ENCODE results near the gene CFAP126. TPM values are rescaled to one million over a fixed set of nuclear protein-coding genes. Genes with fewer than 3 reads are reported as not detected.
"Not testable (repeated sequence)": the region's sequence is repeated elsewhere in the genome, so short reads cannot be mapped to it uniquely, and the experiment has no call there.

CFAP126 gene
- total and polyA plus RNA-seq, 2 of the 13 experiments (the other 11 are each of a cell fraction or from before 2014, with no cell fraction given), result not detected

GRCh38 chr1:161398900-161399256 is 31.2 kb upstream of the CFAP126 start (continued):
- TF ChIP-seq ZNF687 (CRISPR knock-in tag; IDR thresholded peaks at IDR 0.05) (no peak), ZUFSP (CRISPR knock-in tag; IDR thresholded peaks at IDR 0.05; ENCODE audit: borderline replicate concordance) (0 out of 2 replicates have a peak, but pooled peaks have one; percentile 37), YEATS2 (CRISPR knock-in tag; IDR thresholded peaks at IDR 0.05; ENCODE audit: borderline replicate concordance) (no peak), DNMT1 (CRISPR knock-in tag; IDR thresholded peaks at IDR 0.05) (no peak), NRL (CRISPR knock-in tag; IDR thresholded peaks at IDR 0.05; ENCODE audit: borderline replicate concordance) (no peak)

- H2AFZ ChIP-seq (ENCODE audit: low read length); H3K79me2 ChIP-seq (ENCODE audit: insufficient read depth, low read length); POLR2A ChIA-PET; DNase-seq (ENCODE audit: low spot score); H3K36me3 ChIP-seq (replicated peaks in 1 of 2; ENCODE audit: control insufficient read depth in 1 of 2, insufficient read depth in 2 of 2, low read length in 2 of 2); H3K27ac ChIP-seq (ENCODE audit: extremely low read length, insufficient read depth, low read length); ATAC-seq; BruUV-seq (replicated peaks); H3K9me3 ChIP-seq (ENCODE audit: low read length); FAIRE-seq; H3K27me3 ChIP-seq (ENCODE audit: control insufficient read depth in 1 of 2, insufficient read depth in 2 of 2, low read length in 2 of 2); CTCF ChIA-PET (ENCODE audit: low intra/inter-chr PET ratio, low total read pairs); H4K20me1 ChIP-seq (ENCODE audit: insufficient read depth, low read length); H3K4me2 ChIP-seq (ENCODE audit: low read depth, low read length); H3K4me3 ChIP-seq (replicated peaks in 1 of 3; ENCODE audit: insufficient read depth in 1 of 3, low read depth in 2 of 3, low read length in 3 of 3); intact Hi-C loops (cut with micrococcal nuclease; ENCODE audit: unreplicated experiment); H3K9ac ChIP-seq (ENCODE audit: insufficient read depth, low read depth, low read length); in situ Hi-C loops (cut with HindIII; ENCODE audit: extremely low pct_ligation_motif_present, low pct_unique_long_range_greater_than_20kb): not testable (repeated sequence)
- peaks cover 41% of the 10 kb centered on the region for H3K4me1 ChIP-seq (ENCODE audit: insufficient read depth, low read length)
- WGBS (ENCODE audit: low lambda C conversion rate), result 82% methylated on average over 8 of the region's 8 CpGs
Observed at GRCh38 chr1:161397038-161397437, 29.4 kb upstream of the CFAP126 start.

Measured in HepG2 (cell line).